NB4 (cell line): ENCODE data around the gene BHMT2.

ENCODE experiments used
- DNase-seq: peaks from one replicate; pipeline ENCODE4 v3.0.0; 2010; ENCODE audit warnings: low read depth
- H3K4me3 ChIP-seq: one replicate; pipeline ENCODE4 v1.5.1; 2011; ENCODE audit warnings: mild to moderate bottlenecking, low read depth, low read length, moderate library complexity
- CTCF ChIP-seq: IDR thresholded peaks from one replicate; pipeline ENCODE4 v1.5.1; 2012; ENCODE audit warnings: low read depth, low read length
- POLR2A ChIP-seq: IDR thresholded peaks from 2 replicates; pipeline ENCODE4 v1.6.1; 2011; ENCODE audit warnings: mild to moderate bottlenecking; ENCODE audit not compliant: insufficient read length; ENCODE audit errors: extremely low read depth

Gene BHMT2

GRCh38 chr5:79136618-79137017 lies 67.1 kb downstream of the BHMT2 start:
- no peak for DNase-seq
- H3K4me3 ChIP-seq: no peak overlapping the region
- TF ChIP-seq POLR2A (no peak), CTCF (no peak)
